Duodenal mucosa (tissue), 2 donors: ENCODE measurements around the gene NLK.
"Not testable (repeated sequence)": the region's sequence is repeated elsewhere in the genome, so short reads cannot be mapped to it uniquely, and the experiment has no call there.

ENCODE experiments used
- H3K27ac ChIP-seq: one replicate; pipeline ENCODE4 v1.7.0; 2013; ENCODE audit warnings: low read depth, low read length
- H3K27me3 ChIP-seq, 2 donors: one replicate each; pipeline ENCODE4 v1.7.0; 2013; ENCODE audit warnings: low read length in 2 of 2, control low read depth in 1 of 2; ENCODE audit not compliant: insufficient read depth in 2 of 2, control insufficient read depth in 1 of 2
- H3K36me3 ChIP-seq, 2 donors: one replicate each; pipeline ENCODE4 v1.7.0; 2013; ENCODE audit warnings: low read length in 2 of 2, control low read depth in 1 of 2; ENCODE audit not compliant: insufficient read depth in 2 of 2, control insufficient read depth in 1 of 2
- H3K4me1 ChIP-seq, 2 donors: one replicate each; pipeline ENCODE4 v1.7.0; 2013; ENCODE audit warnings: low read length in 2 of 2, control low read depth in 1 of 2; ENCODE audit not compliant: insufficient read depth in 2 of 2, control insufficient read depth in 1 of 2
- H3K4me3 ChIP-seq, 2 donors: one replicate each; pipeline ENCODE4 v1.7.0; 2013; ENCODE audit warnings: low read length in 2 of 2, low read depth in 1 of 2
- H3K9ac ChIP-seq, 2 donors: one replicate each; pipeline ENCODE4 v1.7.0; 2013; ENCODE audit warnings: low read length in 2 of 2, low read depth in 1 of 2
- H3K9me3 ChIP-seq, 2 donors: one replicate each; pipeline ENCODE4 v1.7.0; 2013; ENCODE audit warnings: low read length in 2 of 2, control low read depth in 1 of 2; ENCODE audit not compliant: control insufficient read depth in 1 of 2

The NLK gene

DNA sequence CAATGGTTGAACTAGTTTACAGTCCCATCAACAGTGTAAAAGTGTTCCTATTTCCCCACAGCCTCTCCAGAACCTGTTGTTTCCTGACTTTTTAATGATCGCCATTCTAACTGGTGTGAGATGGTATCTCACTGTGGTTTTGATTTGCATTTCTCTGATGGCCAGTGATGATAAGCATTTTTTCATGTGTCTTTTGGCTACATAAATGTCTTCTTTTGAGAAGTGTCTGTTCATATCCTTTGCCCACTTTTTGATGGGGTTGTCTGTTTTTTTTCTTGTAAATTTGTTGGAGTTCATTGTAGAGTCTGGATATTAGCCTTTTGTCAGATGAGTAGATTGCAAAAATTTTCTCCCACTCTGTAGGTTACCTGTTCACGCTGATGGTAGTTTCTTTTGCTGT is 6.6 kb upstream of the NLK start:
- not testable (repeated sequence) for H3K27ac ChIP-seq, H3K4me3 ChIP-seq, H3K9me3 ChIP-seq, H3K27me3 ChIP-seq, H3K4me1 ChIP-seq, H3K36me3 ChIP-seq, H3K9ac ChIP-seq

DNA sequence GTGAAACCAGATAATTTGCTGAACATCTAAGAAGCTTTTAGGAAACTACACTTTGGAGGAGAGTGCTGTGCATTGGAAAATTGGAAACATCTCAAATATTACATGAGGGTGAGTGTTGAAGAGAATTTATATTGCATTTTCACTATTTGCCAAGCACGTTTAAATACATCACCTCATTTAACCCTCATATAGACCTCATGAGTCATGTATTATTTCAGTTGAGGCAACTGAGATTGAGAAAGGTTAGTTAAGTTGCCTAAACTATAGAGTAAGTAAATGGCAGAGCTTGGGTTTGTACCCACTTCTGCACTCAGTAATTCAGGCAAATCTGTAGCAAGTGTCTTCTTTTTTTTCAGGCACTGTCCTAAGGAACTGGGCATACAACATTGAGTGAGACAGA is 3.7 kb upstream of the NLK start:
- Histone ChIP-seq H3K4me1 (peaks cover 17% of the 10 kb centered on the region in 2 donors), H3K9ac (no peak overlapping the region), H3K27me3 (no peaks in the 10 kb centered on the region), H3K27ac (no peak overlapping the region), H3K9me3 (no peaks in the 10 kb centered on the region), H3K4me3 (no peak overlapping the region), H3K36me3 (no peaks in the 10 kb centered on the region)

DNA sequence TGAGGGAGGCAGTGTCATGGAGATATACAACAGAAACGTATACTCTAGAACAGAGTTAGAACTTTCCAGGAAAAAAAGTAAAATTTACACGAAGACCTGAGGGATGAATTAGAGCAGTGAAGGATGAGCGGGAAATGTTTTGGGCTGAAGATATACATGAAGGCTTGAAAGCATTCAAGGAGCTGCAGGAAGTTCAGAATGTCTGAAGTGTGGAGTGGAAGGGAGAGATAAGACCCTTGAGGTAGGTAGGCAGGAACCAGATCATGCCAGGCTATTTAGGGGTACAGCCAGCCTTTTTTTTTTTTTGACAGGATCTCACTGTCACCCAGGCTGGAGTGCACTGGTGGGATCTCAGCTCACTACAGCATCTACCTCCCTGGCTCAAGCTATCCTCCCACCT is 3.2 kb upstream of the NLK start:
- Histone ChIP-seq H3K27ac (no peak overlapping the region), H3K27me3 (no peaks in the 10 kb centered on the region), H3K36me3 (no peaks in the 10 kb centered on the region), H3K4me3 (no peak overlapping the region), H3K4me1 (peaks cover 20 to 21% of the 10 kb centered on the region in 2 donors), H3K9ac (no peak overlapping the region), H3K9me3 (no peaks in the 10 kb centered on the region)

DNA sequence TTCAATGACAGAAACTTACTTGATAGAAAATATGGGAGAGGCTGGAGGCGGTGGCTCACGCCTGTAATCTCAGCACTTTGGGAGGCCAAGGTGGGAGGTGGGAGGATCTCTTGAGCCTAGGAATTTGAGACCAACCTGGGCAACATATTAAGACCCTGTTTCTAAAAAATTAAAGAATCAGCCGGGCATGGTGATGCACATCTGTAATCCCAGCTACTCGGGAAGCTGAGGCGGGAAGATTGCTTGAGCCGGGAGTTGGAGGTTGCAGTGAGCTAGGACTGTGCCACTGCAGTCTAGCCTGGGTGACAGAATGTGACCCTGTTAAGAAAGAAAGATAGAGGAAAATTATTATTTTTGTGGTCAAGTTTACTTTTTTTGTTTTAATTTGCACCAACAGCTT is 2.1 kb upstream of the NLK start:
- peaks cover 26 to 30% of the 10 kb centered on the region in 2 donors for H3K4me1 ChIP-seq
- H3K27me3 ChIP-seq, result no peaks in the 10 kb centered on the region
- H3K9me3 ChIP-seq, result no peaks in the 10 kb centered on the region
- no peaks in the 10 kb centered on the region for H3K36me3 ChIP-seq
- no peak overlapping the region for H3K9ac ChIP-seq
- H3K4me3 ChIP-seq, result peak overlapping the region; percentile 48 to 63
- no peak overlapping the region for H3K27ac ChIP-seq

DNA sequence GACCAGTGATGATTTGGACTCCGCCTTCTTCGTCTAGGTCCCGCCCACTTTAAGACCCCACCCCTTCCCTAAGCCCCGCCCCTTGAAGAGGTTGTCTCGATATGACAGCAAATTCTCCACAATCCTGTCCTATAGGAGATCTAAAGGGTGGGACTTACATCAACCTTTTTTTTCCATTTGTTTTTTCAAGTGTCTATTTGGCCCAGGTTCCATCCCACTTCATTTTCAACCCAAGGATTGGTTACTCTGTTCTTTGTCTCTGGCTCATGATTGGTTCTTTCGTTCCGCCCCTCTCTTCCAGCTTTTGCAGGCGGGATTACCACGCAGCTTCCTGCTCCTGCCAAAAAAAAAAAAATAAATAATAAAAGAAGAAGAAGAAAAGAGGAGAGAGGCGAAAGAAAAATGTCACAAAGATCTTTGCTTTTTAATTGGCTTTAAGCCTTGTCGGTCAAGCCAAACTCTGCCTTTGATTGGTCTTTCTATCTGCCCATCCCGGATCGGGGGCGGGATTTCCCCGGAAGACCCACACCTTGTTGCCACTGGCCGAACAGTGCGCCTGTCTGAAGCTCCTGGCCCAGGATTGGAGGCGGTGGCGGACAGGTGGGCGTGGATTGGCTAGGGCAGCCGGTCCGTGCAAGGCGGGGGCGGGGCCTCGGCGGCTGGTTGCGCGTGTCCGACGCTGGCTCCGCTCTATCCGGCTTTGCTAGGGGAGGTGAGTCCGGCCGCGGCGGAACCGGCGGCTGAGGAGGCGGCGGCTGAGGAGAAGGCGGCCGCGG is 1.2 kb upstream of the NLK start:
- Histone ChIP-seq H3K36me3 (no peaks in the 10 kb centered on the region), H3K27me3 (no peaks in the 10 kb centered on the region), H3K4me1 (peaks cover 35 to 39% of the 10 kb centered on the region in 2 donors), H3K9me3 (no peaks in the 10 kb centered on the region), H3K27ac (peak overlapping the region; percentile 27), H3K4me3 (peak overlapping the region; percentile 48 to 77), H3K9ac (no peak overlapping the region)

DNA sequence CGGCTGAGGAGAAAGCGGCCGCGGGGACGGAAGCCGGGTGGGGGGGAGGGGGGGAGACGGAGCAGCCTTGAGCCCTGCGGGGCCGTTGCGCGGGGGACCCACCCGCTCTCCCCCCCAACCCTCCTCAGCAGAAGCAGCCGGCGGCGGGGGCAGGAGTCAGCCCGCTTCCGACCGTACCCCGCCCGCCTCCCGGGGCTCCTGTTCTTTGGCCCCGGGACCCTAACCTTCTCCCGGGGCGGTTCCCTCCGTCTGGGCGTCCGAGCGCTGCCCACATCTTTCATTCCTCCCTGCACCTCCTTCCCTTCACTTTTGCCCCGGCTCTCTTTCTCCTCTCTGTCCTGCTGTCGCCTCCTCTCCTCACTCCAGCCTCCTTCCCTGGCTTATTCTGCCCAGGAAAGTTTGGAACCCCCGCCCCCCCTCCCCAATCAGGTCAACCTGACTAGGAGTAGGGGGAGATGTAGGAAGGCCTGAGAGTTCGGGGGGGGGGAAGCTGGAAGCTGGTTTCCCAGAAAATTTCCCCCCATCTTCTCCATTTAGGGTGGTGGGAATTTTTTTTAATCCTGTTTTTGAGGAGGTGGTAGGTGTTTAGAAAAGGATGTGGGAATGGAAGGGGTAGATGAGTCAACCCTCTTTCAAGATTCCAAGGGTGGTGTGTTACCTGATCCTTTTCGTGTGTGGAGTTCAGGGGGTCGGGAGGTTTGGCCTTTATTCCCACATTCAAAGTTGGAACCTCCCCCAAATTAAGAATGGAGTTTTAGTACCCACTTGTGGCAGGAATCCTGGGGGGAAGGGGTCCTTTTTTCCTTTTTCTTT is 427 bp upstream of the NLK start:
- peaks cover 36 to 46% of the 10 kb centered on the region in 2 donors for H3K4me1 ChIP-seq
- no peaks in the 10 kb centered on the region for H3K27me3 ChIP-seq
- H3K27ac ChIP-seq, result peak overlapping the region; percentile 27
- H3K9ac ChIP-seq, result peak overlapping the region; percentile 38 to 61
- H3K9me3 ChIP-seq, result no peaks in the 10 kb centered on the region
- peak overlapping the region; percentile 75 to 77 for H3K4me3 ChIP-seq
- H3K36me3 ChIP-seq, result no peaks in the 10 kb centered on the region

DNA sequence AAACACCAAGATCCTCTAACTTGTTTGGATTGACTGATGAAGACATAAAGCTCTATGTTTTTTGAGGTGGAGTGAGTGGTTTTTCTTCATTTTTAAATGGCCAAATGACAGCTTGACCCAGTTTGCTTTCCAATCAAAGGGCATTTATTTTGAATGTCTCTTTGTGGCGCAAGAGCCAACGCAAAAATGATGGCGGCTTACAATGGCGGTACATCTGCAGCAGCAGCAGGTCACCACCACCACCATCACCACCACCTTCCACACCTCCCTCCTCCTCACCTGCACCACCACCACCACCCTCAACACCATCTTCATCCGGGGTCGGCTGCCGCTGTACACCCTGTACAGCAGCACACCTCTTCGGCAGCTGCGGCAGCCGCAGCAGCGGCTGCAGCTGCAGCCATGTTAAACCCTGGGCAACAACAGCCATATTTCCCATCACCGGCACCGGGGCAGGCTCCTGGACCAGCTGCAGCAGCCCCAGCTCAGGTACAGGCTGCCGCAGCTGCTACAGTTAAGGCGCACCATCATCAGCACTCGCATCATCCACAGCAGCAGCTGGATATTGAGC is 329 bp downstream of the NLK start:
- Histone ChIP-seq H3K36me3 (no peaks in the 10 kb centered on the region), H3K4me3 (peak overlapping the region; percentile 75 to 77), H3K4me1 (peaks cover 36 to 51% of the 10 kb centered on the region in 2 donors), H3K9ac (peak overlapping the region; percentile 38 to 61), H3K27me3 (no peaks in the 10 kb centered on the region), H3K27ac (no peak overlapping the region), H3K9me3 (no peaks in the 10 kb centered on the region)

DNA sequence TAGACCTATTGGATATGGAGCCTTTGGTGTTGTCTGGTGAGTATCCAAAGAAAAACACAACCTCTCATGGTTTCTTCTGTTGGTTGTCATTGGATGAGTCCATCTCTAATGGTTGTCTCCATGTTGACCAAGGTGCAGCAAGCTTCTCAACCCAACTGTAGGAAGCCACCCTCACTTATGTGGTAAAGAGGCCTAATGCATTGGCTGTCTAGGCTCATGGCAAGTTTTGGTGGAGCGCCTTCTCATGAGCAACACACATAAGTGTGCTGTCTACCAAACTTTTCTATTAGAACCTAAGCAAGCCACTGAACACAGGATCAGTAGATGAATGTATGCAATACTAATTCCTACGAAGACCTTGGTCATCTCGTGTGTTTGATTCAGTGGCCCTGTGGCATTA is 819 bp downstream of the NLK start:
- Histone ChIP-seq H3K4me1 (peaks cover 36 to 53% of the 10 kb centered on the region in 2 donors), H3K27me3 (no peaks in the 10 kb centered on the region), H3K4me3 (peak overlapping the region; percentile 48 to 75), H3K27ac (no peak overlapping the region), H3K9me3 (no peaks in the 10 kb centered on the region), H3K36me3 (no peaks in the 10 kb centered on the region), H3K9ac (no peak overlapping the region)

DNA sequence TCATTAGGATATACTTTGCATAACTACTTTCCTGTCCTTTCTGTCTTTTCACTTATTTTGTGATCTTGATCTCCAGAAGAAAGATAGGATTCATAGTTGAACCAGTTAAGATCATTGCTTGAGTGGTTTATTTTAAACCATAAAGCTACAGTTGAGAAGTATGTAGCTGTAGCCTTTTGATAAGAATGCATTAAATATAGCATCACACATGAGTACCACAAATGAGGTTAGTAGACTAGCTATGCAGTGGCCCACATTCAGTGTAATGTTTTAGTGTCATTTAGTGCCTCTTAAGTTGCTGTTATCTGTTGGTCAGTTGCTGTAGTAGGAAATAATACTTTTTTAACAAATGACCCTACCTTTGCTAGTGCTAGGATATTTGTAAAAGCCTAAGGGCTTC is 1.3 kb downstream of the NLK start:
- Histone ChIP-seq H3K4me3 (peak overlapping the region; percentile 48 to 75), H3K4me1 (peaks cover 36 to 53% of the 10 kb centered on the region in 2 donors), H3K27me3 (no peaks in the 10 kb centered on the region), H3K9ac (no peak overlapping the region), H3K9me3 (no peaks in the 10 kb centered on the region), H3K36me3 (no peaks in the 10 kb centered on the region), H3K27ac (no peak overlapping the region)

DNA sequence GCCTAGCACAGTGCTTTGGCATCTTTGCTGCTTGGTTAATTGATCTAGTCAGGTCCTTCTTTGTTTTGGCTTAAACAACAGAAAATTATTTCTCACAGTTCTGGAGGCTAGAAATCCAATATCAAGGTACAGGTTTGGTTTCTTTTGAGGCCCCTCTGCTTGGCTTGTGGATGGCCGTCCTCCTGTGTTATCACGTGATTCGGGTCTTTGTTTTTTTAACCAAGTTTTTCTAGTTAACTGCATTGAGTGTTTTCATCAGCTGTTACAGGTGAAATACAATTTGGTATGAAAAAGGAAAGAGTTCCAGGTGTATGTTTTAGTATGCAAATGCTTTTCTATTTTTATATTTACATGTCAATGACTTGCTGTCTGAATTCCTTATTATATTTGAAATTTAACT is 2.8 kb downstream of the NLK start:
- H3K36me3 ChIP-seq, result no peaks in the 10 kb centered on the region
- peaks cover 36 to 53% of the 10 kb centered on the region in 2 donors for H3K4me1 ChIP-seq
- no peaks in the 10 kb centered on the region for H3K9me3 ChIP-seq
- H3K4me3 ChIP-seq, result peak overlapping the region; percentile 19 to 46
- H3K27ac ChIP-seq, result no peak overlapping the region
- H3K9ac ChIP-seq, result no peak overlapping the region
- H3K27me3 ChIP-seq, result no peaks in the 10 kb centered on the region
